Measurements from ENCODE around the gene TMEM63B. TPM values are rescaled to one million over a fixed set of nuclear protein-coding genes. Genes with fewer than 3 reads are reported as not detected.
"Not testable (repeated sequence)": the region's sequence is repeated elsewhere in the genome, so short reads cannot be mapped to it uniquely, and the experiment has no call there.

The TMEM63B gene
- total RNA-seq, 1 donor from 2014 or later: 33.4 TPM

DNA sequence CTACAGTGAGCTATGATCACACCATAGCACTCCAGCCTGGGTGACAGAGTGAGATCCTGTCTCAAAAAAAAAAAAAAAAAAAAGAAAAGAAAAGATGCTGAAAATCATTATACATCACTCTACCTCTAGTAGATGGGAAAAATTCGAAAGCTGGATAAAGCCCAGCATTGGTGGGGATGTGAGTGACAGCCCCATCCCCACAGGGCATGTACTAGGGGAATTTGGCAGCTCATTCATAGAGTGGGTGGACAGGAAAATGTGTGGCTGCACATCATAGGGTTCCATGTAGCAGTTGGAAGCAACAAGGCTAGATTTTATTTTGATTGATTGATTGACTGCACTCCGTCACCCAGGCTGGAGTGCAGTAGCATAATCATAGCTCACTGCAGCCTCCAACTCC is 42.1 kb upstream of the TMEM63B start:
- Mint-ChIP-seq H3K9me3 (ENCODE audit: unreplicated experiment) (no peaks in the 10 kb centered on the region), H3K27ac (ENCODE audit: unreplicated experiment) (no peak overlapping the region), H3K27me3 (ENCODE audit: unreplicated experiment) (peaks cover 2% of the 10 kb centered on the region), H3K4me3 (ENCODE audit: unreplicated experiment) (no peak overlapping the region), H3K36me3 (ENCODE audit: low read depth, unreplicated experiment) (peaks cover 4% of the 10 kb centered on the region), H3K4me1 (ENCODE audit: unreplicated experiment) (no peaks in the 10 kb centered on the region)
- no peak for DNase-seq (ENCODE audit: low spot score)
- TF ChIP-seq, protein P1, sequence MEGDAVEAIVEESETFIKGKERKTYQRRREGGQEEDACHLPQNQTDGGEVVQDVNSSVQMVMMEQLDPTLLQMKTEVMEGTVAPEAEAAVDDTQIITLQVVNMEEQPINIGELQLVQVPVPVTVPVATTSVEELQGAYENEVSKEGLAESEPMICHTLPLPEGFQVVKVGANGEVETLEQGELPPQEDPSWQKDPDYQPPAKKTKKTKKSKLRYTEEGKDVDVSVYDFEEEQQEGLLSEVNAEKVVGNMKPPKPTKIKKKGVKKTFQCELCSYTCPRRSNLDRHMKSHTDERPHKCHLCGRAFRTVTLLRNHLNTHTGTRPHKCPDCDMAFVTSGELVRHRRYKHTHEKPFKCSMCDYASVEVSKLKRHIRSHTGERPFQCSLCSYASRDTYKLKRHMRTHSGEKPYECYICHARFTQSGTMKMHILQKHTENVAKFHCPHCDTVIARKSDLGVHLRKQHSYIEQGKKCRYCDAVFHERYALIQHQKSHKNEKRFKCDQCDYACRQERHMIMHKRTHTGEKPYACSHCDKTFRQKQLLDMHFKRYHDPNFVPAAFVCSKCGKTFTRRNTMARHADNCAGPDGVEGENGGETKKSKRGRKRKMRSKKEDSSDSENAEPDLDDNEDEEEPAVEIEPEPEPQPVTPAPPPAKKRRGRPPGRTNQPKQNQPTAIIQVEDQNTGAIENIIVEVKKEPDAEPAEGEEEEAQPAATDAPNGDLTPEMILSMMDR (IDR thresholded peaks at IDR 0.05; ENCODE audit: unreplicated experiment): no peak

DNA sequence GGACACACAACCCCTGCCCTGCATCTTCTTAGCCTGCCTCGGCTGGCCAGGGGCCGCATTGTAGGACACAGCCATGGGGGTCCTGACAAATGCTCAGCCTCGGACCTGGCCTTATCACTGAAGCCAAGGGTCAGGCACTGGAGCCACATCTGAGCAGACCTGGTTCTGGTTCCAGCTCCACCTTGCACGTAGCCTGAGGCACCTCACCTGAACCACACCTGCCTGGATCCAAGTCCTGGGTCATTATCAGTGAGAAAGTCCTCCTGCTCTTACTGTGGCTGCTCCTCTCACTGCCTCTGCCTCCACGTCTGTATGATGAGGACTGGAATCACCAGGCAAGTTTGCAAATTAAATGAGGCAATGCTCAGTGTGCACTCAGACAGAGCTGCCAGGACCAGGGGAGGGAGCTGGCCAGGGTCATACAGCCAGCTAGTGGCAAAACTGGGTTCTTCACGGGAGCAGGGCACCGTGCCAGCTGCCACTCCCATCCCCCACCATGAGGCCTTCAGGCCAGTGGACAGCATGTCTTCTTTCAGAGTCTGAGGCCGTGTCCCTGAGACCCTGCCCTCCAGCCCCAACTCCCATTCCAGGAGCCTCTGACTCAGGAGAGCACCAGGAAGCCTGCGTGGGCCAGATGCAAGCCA is 40.3 kb upstream of the TMEM63B start:
- TF ChIP-seq, protein P1 (IDR thresholded peaks at IDR 0.05; ENCODE audit: unreplicated experiment): no peak
- no peaks in the 10 kb centered on the region for H3K4me1 Mint-ChIP-seq (ENCODE audit: unreplicated experiment)
- H3K27me3 Mint-ChIP-seq (ENCODE audit: unreplicated experiment): peaks cover 4% of the 10 kb centered on the region
- no peak overlapping the region for H3K4me3 Mint-ChIP-seq (ENCODE audit: unreplicated experiment)
- no peak for DNase-seq (ENCODE audit: low spot score)
- H3K9me3 Mint-ChIP-seq (ENCODE audit: unreplicated experiment): no peaks in the 10 kb centered on the region
- no peak overlapping the region for H3K27ac Mint-ChIP-seq (ENCODE audit: unreplicated experiment)
- H3K36me3 Mint-ChIP-seq (ENCODE audit: low read depth, unreplicated experiment): peaks cover 4% of the 10 kb centered on the region

DNA sequence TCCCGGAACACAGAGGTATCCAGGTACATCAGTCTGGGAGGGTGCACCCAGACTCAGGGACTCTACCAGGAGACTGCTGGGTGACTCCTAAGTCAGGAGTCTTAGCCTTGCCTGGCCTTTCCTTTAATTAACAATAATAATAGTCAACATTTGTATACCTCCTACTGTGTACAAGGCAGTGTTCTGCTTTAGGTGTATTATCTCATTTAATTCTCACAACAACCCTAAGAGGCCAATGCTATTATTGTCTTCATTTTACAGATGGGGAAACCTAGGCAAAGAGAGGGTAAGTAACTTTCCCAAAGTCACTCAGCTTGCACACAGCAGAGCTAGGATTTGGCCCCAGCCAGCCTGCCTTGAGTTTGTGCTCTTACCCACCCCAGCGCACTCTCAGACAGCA is 39.7 kb upstream of the TMEM63B start:
- TF ChIP-seq, protein P1 (IDR thresholded peaks at IDR 0.05; ENCODE audit: unreplicated experiment): no peak
- Mint-ChIP-seq H3K4me3 (ENCODE audit: unreplicated experiment) (no peak overlapping the region), H3K9me3 (ENCODE audit: unreplicated experiment) (no peaks in the 10 kb centered on the region), H3K4me1 (ENCODE audit: unreplicated experiment) (no peaks in the 10 kb centered on the region), H3K36me3 (ENCODE audit: low read depth, unreplicated experiment) (peaks cover 4% of the 10 kb centered on the region), H3K27me3 (ENCODE audit: unreplicated experiment) (peaks cover 4% of the 10 kb centered on the region), H3K27ac (ENCODE audit: unreplicated experiment) (no peak overlapping the region)
- no peak for DNase-seq (ENCODE audit: low spot score)

DNA sequence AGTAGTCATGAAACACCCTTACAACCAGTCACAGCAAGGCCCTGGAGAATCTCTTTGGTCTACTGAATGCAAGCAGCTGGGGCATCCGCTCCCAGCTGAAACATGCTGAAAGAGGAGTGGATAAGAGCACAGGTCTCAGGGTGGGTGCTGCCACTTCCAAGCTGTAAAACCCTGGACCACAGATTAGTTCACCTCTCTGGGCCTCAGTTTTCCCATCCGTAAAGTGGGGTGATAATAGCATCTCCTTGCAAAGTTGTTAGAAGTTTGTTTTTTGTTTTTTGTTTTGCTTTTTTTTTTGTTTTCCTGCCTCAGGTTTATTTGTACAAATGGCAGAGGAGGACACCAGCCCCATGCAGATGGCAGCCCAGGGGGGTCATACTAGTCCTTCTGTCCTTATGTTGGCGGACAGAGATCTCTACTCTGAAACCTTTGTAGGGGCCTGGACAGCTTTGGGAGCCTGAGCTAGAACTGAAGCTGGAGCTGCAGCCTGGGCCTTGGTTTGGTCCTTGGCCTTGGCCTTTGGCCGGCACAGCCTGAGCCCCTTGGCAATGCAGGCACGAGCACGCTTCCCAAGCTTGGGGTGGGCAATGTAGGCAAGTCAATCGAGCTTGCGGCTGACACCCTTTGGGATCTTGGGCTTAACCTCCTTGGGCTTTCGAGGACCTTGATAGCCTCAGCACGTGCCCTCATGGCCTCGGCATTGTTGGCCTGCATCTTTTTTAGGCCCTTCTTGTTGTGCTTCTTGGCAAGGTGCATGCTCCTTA is 38.3 kb upstream of the TMEM63B start:
- DNase-seq (ENCODE audit: low spot score): no peak
- no peak overlapping the region for H3K4me3 Mint-ChIP-seq (ENCODE audit: unreplicated experiment)
- no peaks in the 10 kb centered on the region for H3K9me3 Mint-ChIP-seq (ENCODE audit: unreplicated experiment)
- H3K36me3 Mint-ChIP-seq (ENCODE audit: low read depth, unreplicated experiment): peaks cover 4% of the 10 kb centered on the region
- H3K27ac Mint-ChIP-seq (ENCODE audit: unreplicated experiment): no peak overlapping the region
- TF ChIP-seq, protein P1 (IDR thresholded peaks at IDR 0.05; ENCODE audit: unreplicated experiment): no peak
- peaks cover 4% of the 10 kb centered on the region for H3K27me3 Mint-ChIP-seq (ENCODE audit: unreplicated experiment)
- no peaks in the 10 kb centered on the region for H3K4me1 Mint-ChIP-seq (ENCODE audit: unreplicated experiment)

DNA sequence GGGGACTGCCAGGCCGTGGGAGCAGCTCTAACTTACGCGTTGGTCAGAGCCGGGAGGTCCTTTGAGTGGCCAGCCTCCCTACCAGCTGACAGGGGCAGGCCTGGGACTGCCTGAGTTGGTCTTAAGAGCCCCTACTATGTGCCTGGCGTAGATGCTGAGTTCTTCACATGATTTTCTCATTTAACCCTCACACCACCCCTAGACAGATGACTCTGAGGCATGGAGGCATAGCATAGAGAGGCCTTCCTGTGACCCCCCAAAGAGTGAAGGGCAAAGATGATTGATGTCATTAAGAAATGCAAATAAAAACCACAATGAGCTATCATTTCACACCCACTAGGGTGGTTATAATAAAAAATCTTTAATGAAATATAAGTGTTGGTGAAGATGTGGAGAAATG is 36.9 kb upstream of the TMEM63B start:
- peaks cover 7% of the 10 kb centered on the region for H3K36me3 Mint-ChIP-seq (ENCODE audit: low read depth, unreplicated experiment)
- TF ChIP-seq, protein P1 (IDR thresholded peaks at IDR 0.05; ENCODE audit: unreplicated experiment): no peak
- no peak overlapping the region for H3K27ac Mint-ChIP-seq (ENCODE audit: unreplicated experiment)
- no peak for DNase-seq (ENCODE audit: low spot score)
- H3K4me3 Mint-ChIP-seq (ENCODE audit: unreplicated experiment): no peak overlapping the region
- no peaks in the 10 kb centered on the region for H3K9me3 Mint-ChIP-seq (ENCODE audit: unreplicated experiment)
- peaks cover 8% of the 10 kb centered on the region for H3K27me3 Mint-ChIP-seq (ENCODE audit: unreplicated experiment)
- H3K4me1 Mint-ChIP-seq (ENCODE audit: unreplicated experiment): no peaks in the 10 kb centered on the region

DNA sequence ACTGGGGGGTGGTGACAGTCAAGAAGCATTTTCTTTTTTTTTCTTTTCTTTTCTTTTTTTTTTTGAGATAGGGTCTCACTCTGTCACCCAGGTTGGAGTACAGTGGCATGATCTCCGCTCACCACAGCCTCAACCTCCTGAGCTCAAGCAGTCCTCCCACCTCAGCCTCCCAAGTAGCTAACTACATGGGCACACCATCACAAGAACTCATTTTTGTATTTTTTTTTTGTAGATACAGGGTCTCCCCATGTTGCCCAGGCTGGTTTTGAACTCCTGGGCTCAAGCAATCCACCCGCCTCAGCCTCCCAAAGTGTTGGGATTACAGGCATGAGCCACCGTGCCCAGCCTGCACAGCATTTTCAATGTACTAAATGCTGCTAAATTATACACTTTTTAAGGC is 36.0 kb upstream of the TMEM63B start:
- not testable (repeated sequence) for H3K4me1 Mint-ChIP-seq (ENCODE audit: unreplicated experiment); H3K27me3 Mint-ChIP-seq (ENCODE audit: unreplicated experiment); H3K9me3 Mint-ChIP-seq (ENCODE audit: unreplicated experiment); H3K27ac Mint-ChIP-seq (ENCODE audit: unreplicated experiment); DNase-seq (ENCODE audit: low spot score); H3K36me3 Mint-ChIP-seq (ENCODE audit: low read depth, unreplicated experiment); H3K4me3 Mint-ChIP-seq (ENCODE audit: unreplicated experiment)
